Neuronal stem cell (in vitro differentiated cells): ENCODE results near the gene OBSCN.
A peak's percentile ranks its signal among the peaks of the same experiment; 100 is the strongest.

Experiments
- DNase-seq: peaks from one replicate; pipeline ENCODE4 v3.0.0-alpha.2; 2013; ENCODE audit warnings: low spot score
- H2AFZ ChIP-seq: one replicate; pipeline ENCODE4 v1.6.1; 2013; ENCODE audit warnings: mild to moderate bottlenecking, low read length, inconsistent platforms
- H2AK5ac ChIP-seq: 2 replicates; pipeline ENCODE4 v1.6.1; 2013; ENCODE audit warnings: low read depth, mild to moderate bottlenecking, inconsistent platforms, low read length, moderate library complexity, mixed read lengths
- H2BK120ac ChIP-seq: 2 replicates; pipeline ENCODE4 v1.6.1; 2013; ENCODE audit warnings: low read depth, mild to moderate bottlenecking, inconsistent platforms, low read length, moderate library complexity, mixed read lengths
- H2BK12ac ChIP-seq: one replicate; pipeline ENCODE4 v1.6.1; 2013; ENCODE audit warnings: low read length, inconsistent platforms
- H2BK15ac ChIP-seq: 2 replicates; pipeline ENCODE4 v1.6.1; 2013; ENCODE audit warnings: mild to moderate bottlenecking, low read length, inconsistent platforms, mixed read lengths
- H2BK5ac ChIP-seq: one replicate; pipeline ENCODE4 v1.6.1; 2013; ENCODE audit warnings: inconsistent platforms, mild to moderate bottlenecking, low read length, moderate library complexity
- H3K14ac ChIP-seq: one replicate; pipeline ENCODE4 v1.6.1; 2013; ENCODE audit warnings: low read length, inconsistent platforms
- H3K18ac ChIP-seq: 2 replicates; pipeline ENCODE4 v1.6.1; 2013; ENCODE audit warnings: low read length, inconsistent platforms
- H3K23ac ChIP-seq: 2 replicates; pipeline ENCODE4 v1.6.1; 2013; ENCODE audit warnings: low read depth, mild to moderate bottlenecking, mixed read lengths, low read length, inconsistent platforms; ENCODE audit not compliant: poor library complexity
- H3K27ac ChIP-seq: replicated peaks from 3 replicates; pipeline ENCODE4 v1.5.1; 2013; ENCODE audit warnings: low read length, inconsistent platforms
- H3K27me3 ChIP-seq, 3 experiments: 2 replicates each; pipeline ENCODE4 v1.6.1; 2013; ENCODE audit warnings: low read length in 3 of 3, mild to moderate bottlenecking in 2 of 3, inconsistent platforms in 1 of 3, low read depth in 1 of 3, mixed read lengths in 1 of 3, moderate library complexity in 1 of 3; ENCODE audit not compliant: control insufficient read depth in 3 of 3, insufficient read depth in 3 of 3
- H3K36me3 ChIP-seq, 2 donors: replicated peaks in 1 of 2; 2 replicates each; pipeline ENCODE4 v1.6.1; 2013; ENCODE audit warnings: low read length in 2 of 2; ENCODE audit not compliant: control insufficient read depth in 2 of 2, insufficient read depth in 2 of 2
- H3K4ac ChIP-seq: 2 replicates; pipeline ENCODE4 v1.6.1; 2013; ENCODE audit warnings: inconsistent platforms, mild to moderate bottlenecking, low read length, moderate library complexity
- H3K4me1 ChIP-seq, 2 donors: 1 replicate in 1 of 2; 2 replicates in 1 of 2; pipeline ENCODE4 v1.6.1; 2013; ENCODE audit warnings: low read length in 2 of 2, low read depth in 1 of 2; ENCODE audit not compliant: control insufficient read depth in 2 of 2, insufficient read depth in 1 of 2
- H3K4me2 ChIP-seq: one replicate; pipeline ENCODE4 v1.6.1; 2013; ENCODE audit warnings: mild to moderate bottlenecking, low read length, inconsistent platforms; ENCODE audit not compliant: insufficient read depth, poor library complexity, severe bottlenecking
- H3K4me3 ChIP-seq, 2 donors: 2 replicates each; pipeline ENCODE4 v1.5.1; 2013; ENCODE audit warnings: low read length in 2 of 2, mild to moderate bottlenecking in 2 of 2, inconsistent platforms in 1 of 2, moderate library complexity in 1 of 2
- H3K79me1 ChIP-seq: one replicate; pipeline ENCODE4 v1.6.1; 2013; ENCODE audit warnings: low read depth, mild to moderate bottlenecking, inconsistent platforms, low read length, moderate library complexity
- H3K9ac ChIP-seq: one replicate; pipeline ENCODE4 v1.6.1; 2013; ENCODE audit warnings: mild to moderate bottlenecking, low read depth, low read length, inconsistent platforms; ENCODE audit not compliant: poor library complexity
- H3K9me3 ChIP-seq, 2 donors: replicated peaks in 1 of 2; 2 replicates each; pipeline versions ENCODE3 to v1.6.1; 2013; ENCODE audit warnings: low read length in 2 of 2, mild to moderate bottlenecking in 2 of 2, inconsistent platforms in 1 of 2, low read depth in 1 of 2, mixed read lengths in 1 of 2, moderate library complexity in 1 of 2; ENCODE audit not compliant: control insufficient read depth in 2 of 2, insufficient read depth in 1 of 2
- H4K8ac ChIP-seq: one replicate; pipeline ENCODE4 v1.6.1; 2013; ENCODE audit warnings: low read depth, mild to moderate bottlenecking, inconsistent platforms, low read length, moderate library complexity
- H4K91ac ChIP-seq: one replicate; pipeline ENCODE4 v1.6.1; 2013; ENCODE audit warnings: low read length, low read depth, mild to moderate bottlenecking, inconsistent platforms; ENCODE audit not compliant: poor library complexity
- WGBS, 2 donors: extraction: QIAGEN DNeasy Blood & Tissue Kit; methylation state at CpG; one replicate each; pipeline ENCODE4 v1.1.7; 2013; ENCODE audit warnings: missing lambda C conversion rate in 2 of 2, mixed read lengths in 1 of 2; ENCODE audit not compliant: insufficient read length in 2 of 2, insufficient replicate concordance in 1 of 2; ENCODE audit errors: extremely low coverage in 2 of 2; 5-methylcytosine and 5-hydroxymethylcytosine counted together

OBSCN gene

DNA sequence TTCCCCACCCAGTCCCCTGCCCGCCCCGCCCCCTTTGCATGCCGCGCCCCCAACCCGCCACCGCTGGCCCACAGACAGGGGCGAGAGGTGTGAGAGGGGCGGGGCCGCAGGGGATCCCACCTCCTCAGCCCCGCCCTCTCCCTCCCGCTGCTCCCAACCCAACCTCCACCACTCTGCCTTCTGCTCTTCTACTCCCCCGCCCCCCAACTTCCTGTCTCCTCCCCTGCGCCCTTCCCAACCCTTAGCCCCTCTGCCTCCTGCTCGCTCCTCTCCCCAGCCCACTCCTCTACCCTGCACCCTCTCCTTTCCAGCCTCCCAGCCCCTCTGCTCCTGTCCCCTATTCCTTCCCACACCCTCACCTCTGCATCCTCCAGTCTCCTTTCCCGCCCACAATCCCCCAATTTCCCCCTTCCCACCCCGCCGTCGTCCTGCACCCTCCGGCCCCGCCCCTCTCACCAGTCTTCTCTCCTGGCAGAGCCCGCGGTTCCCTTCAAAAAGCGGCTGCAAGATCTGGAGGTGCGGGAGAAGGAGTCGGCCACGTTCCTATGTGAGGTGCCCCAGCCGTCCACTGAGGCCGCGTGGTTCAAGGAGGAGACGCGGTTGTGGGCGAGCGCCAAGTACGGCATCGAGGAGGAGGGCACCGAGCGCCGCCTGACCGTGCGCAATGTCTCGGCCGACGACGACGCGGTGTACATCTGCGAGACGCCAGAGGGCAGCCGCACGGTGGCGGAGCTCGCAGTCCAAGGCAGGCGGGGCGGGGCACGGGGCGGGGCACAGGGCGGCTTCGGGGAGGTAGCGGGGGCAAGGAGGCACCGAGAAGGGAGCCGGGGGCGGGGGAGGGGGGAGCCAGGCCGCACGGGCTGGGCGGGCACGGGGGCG is 5.4 kb downstream of the OBSCN start:
- no CpG with 5 or more reads among the region's 67 CpGs for WGBS, 2 donors
- peak overlapping the region; percentile 96 for H2BK15ac ChIP-seq
- no peak overlapping the region for H2BK12ac ChIP-seq
- peaks cover 0 to 14% of the 10 kb centered on the region in 2 donors for H3K36me3 ChIP-seq
- H3K9ac ChIP-seq: peak overlapping the region; percentile 90
- H3K4me3 ChIP-seq: peak overlapping the region; percentile 55 to 97
- H3K4ac ChIP-seq: no peak overlapping the region
- H3K4me1 ChIP-seq: peaks cover 4 to 15% of the 10 kb centered on the region in 2 donors
- peak overlapping the region; percentile 92 for H4K8ac ChIP-seq
- H3K9me3 ChIP-seq: peaks cover 0 to 3% of the 10 kb centered on the region in 2 donors
- H2AFZ ChIP-seq: peak overlapping the region; percentile 99
- H2AK5ac ChIP-seq: no peak overlapping the region
- H3K14ac ChIP-seq: no peak overlapping the region
- peaks cover 25% of the 10 kb centered on the region for H3K79me1 ChIP-seq
- peak; percentile 84 for DNase-seq
- H3K27ac ChIP-seq: peak overlapping the region; percentile 65
- no peak overlapping the region for H2BK5ac ChIP-seq
- peaks cover 0 to 13% (median 7%) of the 10 kb centered on the region in 3 experiments for H3K27me3 ChIP-seq
- H2BK120ac ChIP-seq: peak overlapping the region; percentile 81
- H4K91ac ChIP-seq: no peak overlapping the region
- H3K18ac ChIP-seq: peak overlapping the region; percentile 98
- H3K4me2 ChIP-seq: peak overlapping the region; percentile 87
- H3K23ac ChIP-seq: peak overlapping the region; percentile 99

DNA sequence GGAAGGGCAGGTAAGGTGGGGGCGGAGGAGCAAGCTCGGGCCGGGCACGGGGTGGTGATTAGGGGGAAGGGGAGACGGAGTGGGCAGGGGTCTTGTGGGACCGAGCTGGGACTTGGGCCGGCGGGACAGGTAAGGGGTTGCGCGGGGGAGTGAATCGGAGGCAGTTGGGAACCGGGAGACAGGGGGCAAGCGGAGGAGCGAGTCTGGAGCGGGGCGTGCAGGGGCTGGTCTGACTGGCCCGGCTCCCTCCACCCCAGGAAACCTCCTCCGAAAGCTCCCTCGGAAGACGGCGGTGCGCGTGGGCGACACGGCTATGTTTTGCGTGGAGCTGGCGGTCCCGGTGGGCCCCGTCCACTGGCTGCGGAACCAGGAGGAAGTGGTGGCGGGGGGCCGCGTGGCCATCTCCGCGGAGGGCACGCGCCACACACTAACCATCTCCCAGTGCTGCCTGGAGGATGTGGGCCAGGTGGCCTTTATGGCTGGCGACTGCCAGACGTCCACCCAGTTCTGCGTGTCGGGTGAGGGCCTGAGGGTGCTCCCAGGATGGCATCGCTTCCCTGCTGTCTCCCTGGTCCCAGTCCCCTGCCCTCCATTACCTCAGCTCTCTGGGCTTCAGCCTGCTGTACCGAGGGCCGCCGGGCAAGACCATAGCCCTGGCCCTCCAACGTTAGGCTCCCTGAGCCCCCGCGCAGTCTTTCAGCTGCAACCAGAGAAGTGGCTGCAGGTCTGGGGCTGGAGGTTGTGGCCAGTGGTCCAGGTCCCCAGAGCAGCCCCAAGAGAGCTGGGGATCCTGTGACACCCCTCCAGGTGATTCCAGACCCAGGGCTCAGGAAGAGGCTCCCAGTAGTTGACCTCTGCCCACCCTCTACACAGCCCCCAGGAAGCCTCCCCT is 6.3 kb downstream of the OBSCN start:
- Histone ChIP-seq H2BK12ac (peak overlapping the region; percentile 84), H3K4ac (peak overlapping the region; percentile 76), H2BK120ac (no peak overlapping the region), H2BK5ac (no peak overlapping the region), H2AFZ (peak overlapping the region; percentile 40), H3K27me3 (peaks cover 0 to 13% (median 7%) of the 10 kb centered on the region in 3 experiments), H4K91ac (no peak overlapping the region), H3K4me3 (peak overlapping the region; percentile 4 to 81), H3K4me2 (peak overlapping the region; percentile 75), H3K79me1 (peaks cover 25% of the 10 kb centered on the region), H3K36me3 (peaks cover 0 to 23% of the 10 kb centered on the region in 2 donors), H3K4me1 (peaks cover 0 to 11% of the 10 kb centered on the region in 2 donors), H2BK15ac (peak overlapping the region; percentile 17), H3K18ac (peak overlapping the region; percentile 97), H3K27ac (no peak overlapping the region), H3K9ac (peak overlapping the region; percentile 90), H3K23ac (peak overlapping the region; percentile 98), H2AK5ac (peak overlapping the region; percentile 90), H3K14ac (peak overlapping the region; percentile 56), H3K9me3 (peaks cover 0 to 3% of the 10 kb centered on the region in 2 donors), H4K8ac (no peak overlapping the region)
- no peak for DNase-seq
- WGBS, 2 donors: no CpG with 5 or more reads among the region's 48 CpGs

- Histone ChIP-seq H3K27me3 (peaks cover 0 to 13% (median 7%) of the 10 kb centered on the region in 3 experiments), H2AK5ac (no peak overlapping the region), H3K4me3 (peak overlapping the region in 1 of 2 donors; percentile 44), H3K18ac (no peak overlapping the region), H4K91ac (no peak overlapping the region), H3K27ac (no peak overlapping the region), H4K8ac (no peak overlapping the region), H2BK5ac (no peak overlapping the region), H2BK15ac (no peak overlapping the region), H3K4ac (no peak overlapping the region), H2BK12ac (peak overlapping the region; percentile 73), H3K9ac (no peak overlapping the region), H3K14ac (no peak overlapping the region), H3K4me1 (peaks cover 0 to 9% of the 10 kb centered on the region in 2 donors), H2BK120ac (no peak overlapping the region), H3K36me3 (peaks cover 0 to 32% of the 10 kb centered on the region in 2 donors), H3K23ac (peak overlapping the region; percentile 98), H2AFZ (no peak overlapping the region), H3K4me2 (peak overlapping the region; percentile 11), H3K9me3 (peaks cover 0 to 3% of the 10 kb centered on the region in 2 donors), H3K79me1 (peaks cover 27% of the 10 kb centered on the region)
- WGBS, 2 donors: no CpG with 5 or more reads among the region's 23 CpGs
- DNase-seq: no peak
Measured at GRCh38 chr1:228214921-228215662, 7.2 kb downstream of the OBSCN start.
